GM20431 (cell line): Measurements from ENCODE around the gene RTL1.

Experiments
- in situ Hi-C: fragments of 300-500 bp; cut with MseI, MboI; formaldehyde crosslinking; loops from one replicate; pipeline ENCODE4 v1.15.0; 2020; ENCODE audit warnings: low sequenced_read_pairs; ENCODE audit not compliant: unreplicated experiment

RTL1 gene

GRCh38 chr14:100898935-100899883 is 4.3 kb downstream of the RTL1 start:
- in situ Hi-C loops, result no loop called here

DNA sequence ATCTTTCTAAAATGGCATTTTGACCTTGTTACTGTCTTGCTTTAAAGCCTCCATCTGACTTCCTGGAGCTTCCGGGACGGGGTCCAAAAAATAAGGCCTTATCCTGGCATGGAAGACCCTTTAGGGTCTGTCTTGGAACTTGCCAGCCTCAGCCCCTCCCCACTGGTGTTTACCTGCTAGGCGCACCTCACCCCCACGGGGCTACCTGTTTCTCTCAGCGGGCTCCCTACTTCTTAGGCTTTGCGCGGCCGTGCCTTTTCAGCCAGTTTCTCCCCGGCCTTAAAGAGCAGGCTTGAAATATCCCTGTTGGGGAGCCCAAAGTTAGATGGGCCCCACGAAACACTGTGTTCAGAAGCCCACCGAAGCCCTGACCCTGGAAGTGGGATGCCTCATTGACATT is 5.1 kb downstream of the RTL1 start:
- in situ Hi-C loops, result no loop called here

DNA sequence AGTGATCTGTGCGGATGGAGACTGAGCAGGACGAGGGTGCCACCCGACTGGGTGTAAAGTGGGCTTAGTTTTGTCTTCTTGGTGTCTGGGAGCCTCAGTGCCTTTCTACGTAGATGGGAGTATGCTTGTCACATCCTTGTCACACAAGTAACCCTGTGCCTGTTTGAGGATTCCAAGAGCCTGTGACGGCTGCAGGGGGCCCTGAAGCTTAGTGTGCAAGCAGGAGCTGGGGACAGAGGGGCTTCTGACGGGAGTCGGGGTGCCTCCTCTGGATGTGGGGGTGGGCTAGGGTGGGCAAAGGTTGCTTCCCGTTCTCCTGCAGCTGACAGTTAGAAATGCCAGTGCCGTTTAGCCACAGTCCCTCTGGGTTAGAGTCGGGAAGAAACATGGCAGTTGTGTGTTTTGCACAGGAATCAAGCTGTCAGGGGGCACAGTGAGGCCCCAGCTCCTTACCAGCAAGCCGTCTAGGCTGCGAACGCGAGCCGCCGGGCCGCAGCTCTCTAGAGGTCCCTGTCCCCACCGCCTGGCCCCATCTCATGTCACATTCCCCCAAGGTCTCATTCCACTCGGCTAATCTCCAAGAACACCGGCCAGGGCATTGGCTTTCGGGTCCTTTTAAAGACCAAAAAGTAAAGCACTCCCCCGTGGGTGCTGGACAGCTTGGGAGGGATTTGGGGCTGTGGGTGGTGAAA is 7.0 kb downstream of the RTL1 start:
- in situ Hi-C loops, result no loop called here

GRCh38 chr14:100895411-100895810 is 8.1 kb downstream of the RTL1 start:
- in situ Hi-C loops, result no loop called here

- in situ Hi-C loops, result no loop called here
These were observed 9.1 kb downstream of the RTL1 start for GRCh38 chr14:100894416-100894815.

- in situ Hi-C loops, result no loop called here
These were observed 9.8 kb downstream of the RTL1 start for GRCh38 chr14:100893760-100894159.

- in situ Hi-C loops, result no loop called here
These were observed 10.3 kb downstream of the RTL1 start for GRCh38 chr14:100893228-100893601.

DNA sequence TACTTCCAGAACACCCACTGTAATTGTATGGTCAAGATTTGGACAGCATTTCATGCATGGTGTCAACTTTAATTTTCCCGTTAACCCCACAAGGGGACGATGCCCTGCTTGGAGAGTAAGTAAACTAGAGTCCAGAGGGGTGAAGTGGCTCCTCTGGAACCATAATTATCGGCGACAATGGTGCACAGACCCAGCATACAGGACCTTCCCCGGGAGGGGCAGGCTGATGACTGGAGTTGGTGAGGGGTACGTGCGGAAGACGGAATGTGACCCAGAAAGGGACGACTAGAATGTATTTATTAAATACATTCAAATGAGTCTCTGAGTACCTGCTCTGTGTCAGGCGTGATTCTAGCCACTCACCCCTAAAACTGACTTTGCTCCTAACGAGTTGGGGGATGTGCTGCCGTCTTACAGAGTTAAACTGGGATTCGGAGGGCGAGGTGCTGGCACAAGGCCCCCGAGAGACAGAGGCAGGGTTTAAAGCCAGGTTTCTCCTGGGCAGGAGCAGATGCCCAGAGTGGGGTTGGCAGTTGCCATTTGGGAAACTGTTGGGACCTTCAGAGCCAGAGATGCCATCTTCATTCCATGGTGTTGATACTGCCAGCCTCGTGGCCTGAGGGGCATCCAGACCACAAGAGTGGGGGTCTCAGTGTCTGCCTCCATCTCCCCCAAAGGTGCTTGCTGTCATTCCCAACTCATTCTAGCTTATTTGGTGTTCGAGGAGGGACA is 10.9 kb downstream of the RTL1 start:
- in situ Hi-C loops, result no loop called here

- in situ Hi-C loops, result no loop called here
These were observed 11.7 kb downstream of the RTL1 start for GRCh38 chr14:100891501-100892445.

GRCh38 chr14:100891051-100891450 is 12.5 kb downstream of the RTL1 start:
- in situ Hi-C loops, result no loop called here

DNA sequence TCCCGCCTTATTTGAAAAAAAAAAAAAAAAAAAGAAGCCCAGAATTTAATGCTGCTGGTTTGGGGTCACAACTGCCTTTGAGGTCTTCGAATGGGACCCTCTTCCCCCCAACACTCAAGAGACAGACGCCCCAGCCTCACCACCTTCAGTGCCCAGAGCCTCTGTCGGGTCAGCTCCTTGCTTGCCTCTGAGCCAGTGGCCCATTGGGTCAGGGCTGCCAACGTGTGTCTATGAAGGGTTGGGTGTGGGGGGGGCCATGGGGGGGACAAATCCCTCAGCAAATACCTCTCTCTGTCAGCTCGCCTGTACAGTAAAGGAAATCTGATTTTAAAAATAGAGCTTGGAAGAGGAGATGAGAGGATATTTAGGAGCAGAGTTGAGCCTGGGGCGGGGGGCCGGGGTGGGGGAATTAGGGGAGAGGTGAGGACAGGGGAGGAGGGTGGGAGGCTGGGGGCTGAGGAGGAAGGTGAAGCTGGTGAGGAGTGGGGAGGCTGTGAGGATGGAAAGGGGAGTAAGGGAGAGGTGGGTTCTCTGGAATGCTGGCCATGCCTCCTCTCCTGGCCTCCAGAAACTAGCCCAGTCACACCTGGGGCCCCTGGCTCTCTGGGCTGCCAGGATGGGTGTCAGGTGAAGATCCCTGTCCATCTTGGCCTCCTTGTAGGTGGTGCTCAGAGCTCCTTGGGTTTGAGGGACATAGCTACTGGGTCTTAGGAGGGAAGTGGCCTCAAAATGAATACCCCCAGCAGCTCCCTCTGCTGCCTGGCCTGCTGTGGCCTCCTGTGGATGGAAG is 13.3 kb downstream of the RTL1 start:
- in situ Hi-C loops, result no loop called here

DNA sequence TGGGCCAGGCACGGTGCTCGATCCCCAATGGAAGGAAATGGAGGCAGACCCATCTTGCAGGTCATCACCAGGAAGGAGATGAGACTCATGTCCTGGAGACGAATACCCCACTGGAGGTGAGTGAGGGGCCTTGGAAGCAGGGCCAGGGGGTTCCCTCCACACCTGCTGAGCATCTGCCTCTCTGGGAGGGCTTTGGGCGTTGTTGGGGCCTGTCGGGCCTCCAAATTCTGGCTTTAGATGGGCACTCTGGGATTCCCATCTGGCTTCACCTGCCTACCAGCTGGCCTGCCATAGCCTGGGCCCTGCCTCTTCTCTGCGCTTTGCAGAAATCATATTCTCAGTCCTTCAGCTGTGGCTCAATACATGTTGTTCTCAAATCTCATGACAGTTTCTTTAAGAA is 13.9 kb downstream of the RTL1 start:
- in situ Hi-C loops, result no loop called here

GRCh38 chr14:100888789-100889315 is 14.7 kb downstream of the RTL1 start:
- in situ Hi-C loops, result no loop called here

DNA sequence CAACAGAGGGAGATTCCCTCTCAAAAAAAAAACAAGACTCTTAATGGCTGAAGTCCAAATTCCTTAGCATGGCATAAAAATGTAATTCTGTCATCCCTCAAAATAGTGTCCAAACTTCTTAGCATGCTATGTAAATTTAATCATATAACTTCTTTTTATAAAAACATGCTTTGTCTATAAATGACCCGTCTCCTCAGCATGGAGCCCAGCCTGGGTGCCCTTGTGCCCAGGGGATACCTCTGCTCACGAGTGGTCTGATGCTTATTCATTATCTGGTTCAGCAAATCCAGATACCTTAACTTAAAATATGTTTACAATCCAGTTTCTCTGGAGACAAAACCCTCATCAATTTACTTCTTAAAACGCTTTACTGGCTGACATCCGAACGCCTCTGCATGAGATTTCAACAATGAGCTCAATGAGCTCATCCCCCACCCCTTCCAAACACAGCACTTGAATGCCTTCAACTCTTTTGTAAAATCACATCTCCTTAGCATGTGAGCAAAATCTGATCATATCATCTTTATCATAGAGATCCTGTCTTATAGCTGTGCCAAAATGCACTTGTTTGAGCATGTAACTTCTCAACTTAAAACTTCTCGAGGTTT is 15.7 kb downstream of the RTL1 start:
- in situ Hi-C loops, result no loop called here

GRCh38 chr14:100885617-100886016 is 17.9 kb downstream of the RTL1 start:
- in situ Hi-C loops, result no loop called here

- in situ Hi-C loops, result no loop called here
These were observed 18.3 kb downstream of the RTL1 start for GRCh38 chr14:100885196-100885595.

DNA sequence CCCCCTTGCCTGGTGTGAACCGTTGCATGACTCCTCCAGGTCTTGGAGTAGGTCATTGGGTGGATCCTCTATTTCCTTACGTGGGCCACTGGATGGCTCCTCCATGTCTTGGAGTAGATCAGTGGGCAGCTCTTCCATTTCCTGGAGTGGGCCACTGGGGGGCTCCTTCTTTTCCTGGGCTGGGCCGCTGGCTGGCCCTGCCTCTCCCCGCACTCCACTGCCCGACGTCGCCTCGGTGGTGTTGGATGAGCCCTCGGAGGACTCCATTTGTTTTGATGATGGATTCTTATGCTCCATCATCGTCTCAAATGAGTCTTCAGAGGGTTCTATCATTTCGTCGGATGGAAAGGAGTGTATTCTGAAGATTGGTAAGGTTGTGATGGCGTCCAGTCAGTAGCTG is 19.1 kb downstream of the RTL1 start:
- in situ Hi-C loops, result no loop called here

DNA sequence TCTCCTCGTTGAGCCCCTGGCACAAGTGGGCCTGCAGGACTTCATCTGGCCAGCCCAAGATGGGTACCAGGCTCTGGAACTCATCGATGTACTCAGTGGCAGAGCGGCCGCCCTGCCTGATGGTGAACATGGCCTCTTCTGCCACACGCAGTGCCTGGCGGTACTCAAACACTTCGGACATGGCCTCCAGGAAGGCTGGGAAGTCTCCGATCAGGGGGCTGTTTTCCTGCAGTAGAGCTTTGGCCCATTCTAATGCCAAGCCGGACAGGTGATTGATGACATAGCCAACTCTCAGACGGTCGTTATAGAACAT is 19.8 kb downstream of the RTL1 start:
- in situ Hi-C loops, result no loop called here
